Measurements from ENCODE around the gene CTNNA2.

- TF ChIP-seq CTCF (IDR thresholded peaks at IDR 0.05), result no peak
- no peak for TF ChIP-seq POLR2A (IDR thresholded peaks at IDR 0.05)
These were observed 201.4 kb downstream of the CTNNA2 start for GRCh38 chr2:79714283-79714682.

Measured in transverse colon (tissue), 3 donors.